GM13977 (cell line): ENCODE data around the gene FGF19.

Experiments used
- DNase-seq: peaks from one replicate; pipeline ENCODE4 v3.0.0; 2012; ENCODE audit warnings: low spot score
- CTCF ChIP-seq: IDR thresholded peaks from 2 replicates; pipeline ENCODE4 v1.5.1; 2012; ENCODE audit warnings: mild to moderate bottlenecking, control low read depth; ENCODE audit not compliant: insufficient read depth; ENCODE audit errors: extremely low read depth, missing control alignments
- in situ Hi-C: fragments of 300-500 bp; cut with MboI; formaldehyde crosslinking; loops from one replicate; pipeline ENCODE4 v1.12.0; 2022; ENCODE audit warnings: low sequenced_read_pairs, low pct_unique_long_range_greater_than_20kb, mixed read lengths, inconsistent platforms; ENCODE audit not compliant: unreplicated experiment

The FGF19 gene

GRCh38 chr11:69658626-69659450 is 45.0 kb downstream of the FGF19 start:
- no peak for DNase-seq
- in situ Hi-C loops = loop anchor here (25.0 kb wide), 1 partner anchor 747 kb away; the partner anchor contains the start of genes IGHMBP2 and MRPL21
- no peak for TF ChIP-seq CTCF

GRCh38 chr11:69657911-69658625 is 45.8 kb downstream of the FGF19 start:
- in situ Hi-C loops = loop anchor here (25.0 kb wide), 1 partner anchor 746 kb away; the partner anchor contains the start of genes IGHMBP2 and MRPL21
- TF ChIP-seq CTCF = no peak

GRCh38 chr11:69657456-69657910 is 46.3 kb downstream of the FGF19 start:
- in situ Hi-C loops = loop anchor here (25.0 kb wide), 1 partner anchor 745 kb away; the partner anchor contains the start of genes IGHMBP2 and MRPL21
- no peak for TF ChIP-seq CTCF
- no peak for DNase-seq

More at GRCh38 chr11:69657911-69658625, 45.8 kb downstream of the FGF19 start:
- DNase-seq = no peak

GRCh38 chr11:69656536-69657455 is 47.0 kb downstream of the FGF19 start:
- in situ Hi-C loops = loop anchor here (25.0 kb wide), 1 partner anchor 744 kb away; the partner anchor contains the start of genes IGHMBP2 and MRPL21
- DNase-seq = no peak
- no peak for TF ChIP-seq CTCF

- no peak for TF ChIP-seq CTCF
- in situ Hi-C loops = loop anchor here (25.0 kb wide), 1 partner anchor 743 kb away; the partner anchor contains the start of genes IGHMBP2 and MRPL21
These were observed 48.1 kb downstream of the FGF19 start for GRCh38 chr11:69655479-69656428.

More at GRCh38 chr11:69655479-69656428, 48.1 kb downstream of the FGF19 start:
- no peak for DNase-seq
